Left colon (tissue), 2 donors: ENCODE measurements around the gene FANCI. TPM values are rescaled to one million over a fixed set of nuclear protein-coding genes. Genes with fewer than 3 reads are reported as not detected.

ENCODE experiments used
- ATAC-seq: fragments of 200-7000 bp; cut with Tn5 transposase; one replicate; pipeline ENCODE4 v1.9.1; 2020; ENCODE audit warnings: mild to moderate bottlenecking, moderate library complexity
- DNase-seq, 2 donors: peaks; one replicate each; pipeline ENCODE4 v3.0.0-alpha.2; 2020
- intact Hi-C, 2 donors: fragments of 100-400 bp; cut with DNase I in 1 of 2; cut with micrococcal nuclease in 1 of 2; formaldehyde crosslinking; loops; one replicate each; pipeline versions ENCODE4 v1.11.2 to v1.14.0; 2022; cut with DNase I, micrococcal nuclease
- total RNA-seq, 2 donors: library from RNA; stranded (reverse); fragmentation: NEBNext Ultra II Directional; extraction: Animal tissue kit (Norgen Biotek cat#: 25700); gene quantifications; one replicate each; pipeline ENCODE4 v1.2.1, GENCODE V29; 2021
- donor health status: DM: no; HTN: no; CAD: no.
- donor health status: DM: yes; HTN: yes; CAD: no.

Gene FANCI
- total RNA-seq, 2 donors from 2014 or later, result 7.4 to 17.3 TPM

- DNase-seq (no peak), ATAC-seq (no peak)
- intact Hi-C loops, result no loop called here
Observed at GRCh38 chr15:89325039-89325803, 81.4 kb downstream of the FANCI start.

DNA sequence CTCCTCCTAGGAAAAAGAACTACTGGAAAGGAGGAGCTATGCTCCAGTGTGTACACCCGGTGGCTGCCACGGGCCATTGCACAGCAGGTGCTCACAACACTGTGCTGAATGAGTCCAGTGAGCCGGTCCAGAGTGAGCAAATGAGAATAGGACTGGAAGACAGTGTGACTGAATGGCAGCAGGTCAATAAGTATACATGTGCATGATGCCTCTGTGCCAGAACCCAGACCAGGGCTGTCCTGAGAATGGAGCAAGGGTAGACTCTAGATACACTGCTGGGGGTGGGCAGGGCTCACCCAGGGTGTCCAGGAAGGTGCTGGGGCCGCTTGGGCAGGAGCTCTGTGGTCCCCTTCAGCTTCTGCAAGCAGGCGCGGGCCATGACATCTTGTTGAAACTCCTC, 82.5 kb downstream of the FANCI start:
- intact Hi-C loops, result no loop called here
- ATAC-seq, result no peak

DNA sequence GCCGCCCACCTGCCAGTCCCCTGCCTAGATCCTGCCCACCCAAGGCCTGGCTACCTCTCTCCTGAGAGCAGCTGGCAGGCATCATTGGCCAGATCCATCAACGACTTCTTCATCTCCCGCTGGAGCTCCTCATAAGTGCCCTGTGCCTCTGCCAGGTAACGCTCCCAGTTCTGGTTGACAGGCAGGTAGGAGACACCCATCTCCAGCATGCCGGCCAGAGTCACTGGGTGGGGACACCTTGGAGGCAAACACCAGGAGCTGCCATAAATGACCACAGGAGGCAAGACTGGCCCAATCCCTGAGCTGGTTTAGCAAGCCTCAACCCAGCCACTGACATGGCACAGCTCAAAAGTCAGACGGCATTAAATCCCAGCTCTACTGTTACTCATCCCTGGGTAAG, 83.3 kb downstream of the FANCI start:
- ATAC-seq, result peak; percentile 34
- DNase-seq, result peak; percentile 41 to 46
- intact Hi-C loops, result no loop called here

More for the DNA sequence above, 82.5 kb downstream of the FANCI start:
- DNase-seq, result no peak

DNA sequence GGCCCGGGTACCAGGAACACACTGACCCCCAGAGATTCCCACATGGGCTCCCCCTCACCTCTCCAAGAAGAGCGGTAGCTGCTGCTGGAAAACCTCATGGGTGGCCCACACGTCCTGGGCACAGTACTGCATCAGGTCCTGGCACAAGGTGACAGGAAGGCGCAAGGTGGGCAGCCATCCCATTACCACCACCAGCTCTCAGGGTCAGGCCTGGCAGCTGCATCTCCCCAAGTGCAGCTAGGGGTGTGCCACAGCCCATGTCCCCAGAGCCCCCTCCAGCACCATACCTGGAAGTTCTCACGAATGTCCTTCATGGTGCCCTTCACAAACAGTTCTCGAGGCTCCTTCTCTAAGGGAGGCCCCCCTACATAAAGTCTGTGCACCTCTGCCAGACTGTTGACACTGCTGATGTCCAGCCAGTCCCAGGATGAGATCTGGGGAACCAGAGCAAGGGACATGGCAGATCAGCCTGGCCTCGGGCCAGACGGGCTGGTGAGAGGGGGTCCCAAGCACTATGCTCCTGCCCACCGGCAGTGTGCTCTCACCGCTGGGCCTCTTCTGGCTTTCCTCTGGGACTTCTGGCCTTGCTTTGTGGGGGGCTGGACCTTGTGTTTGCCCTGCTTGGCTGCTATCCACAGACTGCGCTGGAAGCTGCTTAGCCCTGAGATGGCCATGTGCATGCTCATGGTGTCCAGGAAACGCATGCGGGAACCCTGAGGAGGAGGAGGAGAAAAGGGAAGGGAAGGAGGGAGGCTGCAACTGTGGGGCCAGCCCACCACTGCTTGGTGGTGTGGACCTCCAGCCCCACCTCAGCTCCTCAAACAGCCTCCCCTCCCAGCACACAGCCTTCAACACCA, 84.8 kb downstream of the FANCI start:
- intact Hi-C loops, result no loop called here
- ATAC-seq, result no peak
- DNase-seq, result no peak

DNA sequence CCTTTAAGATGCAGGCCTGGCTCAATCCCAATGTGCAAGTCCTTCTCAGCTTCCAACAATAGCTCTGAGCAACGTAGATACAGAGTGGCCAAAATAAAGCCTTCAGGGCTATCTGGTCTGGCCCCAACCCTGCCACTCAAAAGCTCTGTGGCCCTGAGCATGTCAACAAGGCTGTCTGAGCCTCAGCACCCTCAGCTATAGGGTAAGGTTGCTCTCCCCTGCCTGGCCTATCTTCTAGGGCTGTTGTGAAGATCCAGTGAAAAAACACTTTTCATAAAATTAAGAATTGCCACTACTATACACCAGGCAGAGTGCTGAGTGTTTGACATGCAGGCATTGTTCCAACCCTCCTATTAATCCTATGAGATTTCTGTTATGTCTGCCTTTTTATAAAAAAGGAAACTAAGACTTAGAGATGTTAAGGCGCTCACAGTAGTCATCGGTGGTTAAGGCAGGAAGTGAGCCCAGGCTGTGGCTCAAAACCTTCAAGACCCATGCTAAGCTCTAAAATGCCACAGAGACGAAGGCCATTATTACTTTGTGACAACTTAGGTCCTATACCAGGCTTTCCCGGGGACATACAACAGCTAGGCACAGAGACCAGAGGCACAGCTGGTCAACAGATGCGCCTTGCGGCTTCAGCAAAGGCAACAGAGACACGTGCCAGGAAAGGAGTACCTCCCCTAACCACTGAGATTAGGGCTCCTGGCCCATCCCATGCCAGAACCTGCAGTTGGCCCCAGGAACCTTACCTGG, 85.7 kb downstream of the FANCI start:
- DNase-seq (no peak), ATAC-seq (no peak)
- intact Hi-C loops, result no loop called here

- intact Hi-C loops, result no loop called here
- DNase-seq, result peak; percentile 69 to 74
- peak; percentile 51 for ATAC-seq
Observed at GRCh38 chr15:89330119-89330518, 86.3 kb downstream of the FANCI start.

DNA sequence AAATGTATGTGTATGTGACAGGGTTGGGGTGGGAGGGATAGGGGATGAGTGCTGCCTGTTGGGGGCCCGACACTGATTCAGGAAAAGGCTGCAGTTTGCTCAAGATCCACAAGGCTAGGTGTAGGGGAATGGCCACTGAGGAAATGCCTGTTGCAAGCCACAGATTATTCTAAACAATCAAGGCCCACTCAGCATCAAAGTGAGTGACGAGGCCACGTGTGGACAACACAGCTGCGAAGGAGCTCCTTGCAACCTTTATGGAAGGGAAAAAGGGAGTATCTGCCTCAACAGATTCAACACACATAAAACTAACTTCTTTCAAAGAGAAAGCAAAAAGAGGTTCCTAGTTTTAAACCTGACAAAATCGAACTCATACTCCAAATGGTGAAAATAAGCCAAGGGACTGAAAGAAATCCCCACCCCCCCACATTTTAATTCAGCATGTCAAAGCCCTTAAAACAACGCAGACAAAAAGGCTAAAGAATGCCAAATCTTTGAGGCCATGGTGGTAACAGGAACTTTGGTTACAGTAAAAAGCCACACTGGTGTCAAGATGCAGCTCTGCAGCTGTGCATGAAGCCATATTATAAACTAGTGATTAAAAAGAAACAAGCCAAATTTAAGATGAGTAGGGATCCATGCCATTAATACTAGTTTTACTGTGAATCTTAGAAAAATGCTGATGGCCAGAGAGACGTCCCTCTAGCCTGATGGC, 87.3 kb downstream of the FANCI start:
- intact Hi-C loops, result no loop called here
- ATAC-seq (no peak), DNase-seq (no peak)

- DNase-seq (no peak), ATAC-seq (no peak)
- intact Hi-C loops, result no loop called here
Observed at GRCh38 chr15:89332446-89332845, 88.7 kb downstream of the FANCI start.

GRCh38 chr15:89333011-89333860, 89.5 kb downstream of the FANCI start:
- intact Hi-C loops, result no loop called here
- DNase-seq (peak in 1 of 2 donors; percentile 18), ATAC-seq (no peak)

DNA sequence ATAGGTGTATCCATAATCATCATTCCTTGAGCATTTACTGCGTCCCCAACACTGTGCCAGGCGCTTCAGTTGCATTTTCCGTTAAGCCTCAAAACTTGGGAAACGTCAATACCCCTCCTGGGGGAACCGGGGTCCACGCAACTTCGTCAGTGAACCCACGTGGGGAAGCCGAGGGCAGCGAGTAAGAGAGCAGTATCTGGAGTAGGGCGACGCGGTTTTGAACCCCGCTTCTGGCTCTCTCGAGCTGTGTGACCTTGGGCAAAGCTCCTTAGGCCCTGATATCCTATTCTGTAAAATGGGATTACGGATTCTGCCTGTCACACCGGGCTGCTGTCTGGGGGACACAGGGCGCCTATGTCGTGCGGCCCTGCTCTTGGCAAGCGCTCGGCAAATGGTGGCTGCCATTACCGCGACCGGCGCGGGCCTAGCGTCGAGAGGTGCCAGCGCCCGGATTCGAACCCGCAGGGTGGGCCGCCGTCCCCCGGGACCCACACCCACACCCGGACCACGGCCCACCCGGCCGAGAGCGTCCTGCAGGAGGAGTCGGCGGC, 90.3 kb downstream of the FANCI start:
- peak in 1 of 2 donors; percentile 47 for DNase-seq
- ATAC-seq, result no peak
- intact Hi-C loops, result no loop called here

DNA sequence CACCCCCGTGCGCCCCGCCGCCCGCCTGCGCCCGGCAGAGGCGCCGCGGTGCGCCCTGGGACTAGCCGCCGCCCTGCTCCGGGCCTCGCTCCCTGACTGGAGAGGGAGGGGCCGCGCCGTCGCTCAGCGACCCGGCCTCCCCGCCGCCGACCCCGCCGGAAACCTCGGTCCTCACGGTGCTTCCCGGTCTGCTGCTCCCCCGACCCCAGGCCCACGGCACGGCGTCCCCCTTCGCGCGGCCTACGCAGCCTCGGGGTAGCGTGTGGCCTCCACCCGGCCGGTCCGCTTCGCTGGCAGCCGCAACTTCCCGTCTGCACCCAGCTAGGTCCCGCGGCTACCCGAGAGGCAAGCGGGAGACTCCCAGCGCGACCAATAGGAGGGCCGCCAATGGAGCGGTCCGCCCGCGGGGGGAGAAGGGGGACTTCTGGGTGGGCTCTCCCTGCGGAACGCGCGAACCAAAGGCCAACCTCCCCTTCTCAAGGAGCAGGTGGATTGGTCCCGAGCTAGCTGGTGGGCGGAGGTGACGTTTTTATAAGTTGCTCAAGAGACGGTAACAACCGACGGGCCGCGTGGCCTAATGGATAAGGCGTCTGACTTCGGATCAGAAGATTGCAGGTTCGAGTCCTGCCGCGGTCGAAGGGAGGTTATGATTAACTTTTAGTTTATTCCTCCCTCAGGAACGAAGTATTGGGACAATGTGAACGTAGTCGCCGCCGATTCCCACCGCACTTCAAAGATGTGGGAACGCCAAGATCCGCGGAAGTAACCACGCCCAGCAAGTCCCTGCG, 90.9 kb downstream of the FANCI start, which contains the start of gene POLG:
TSS of gene POLG (minus strand) at position 315 of the 788 bp plus-strand sequence. CDS start 1,070 bp downstream, outside the sequence.
- intact Hi-C loops, result no loop called here
- ATAC-seq, result peak; percentile 84
- DNase-seq, result peak; percentile 97 to 99

GRCh38 chr15:89335298-89336041, 91.7 kb downstream of the FANCI start:
- peak; percentile 35 to 56 for DNase-seq
- ATAC-seq, result no peak
- intact Hi-C loops, result no loop called here

DNA sequence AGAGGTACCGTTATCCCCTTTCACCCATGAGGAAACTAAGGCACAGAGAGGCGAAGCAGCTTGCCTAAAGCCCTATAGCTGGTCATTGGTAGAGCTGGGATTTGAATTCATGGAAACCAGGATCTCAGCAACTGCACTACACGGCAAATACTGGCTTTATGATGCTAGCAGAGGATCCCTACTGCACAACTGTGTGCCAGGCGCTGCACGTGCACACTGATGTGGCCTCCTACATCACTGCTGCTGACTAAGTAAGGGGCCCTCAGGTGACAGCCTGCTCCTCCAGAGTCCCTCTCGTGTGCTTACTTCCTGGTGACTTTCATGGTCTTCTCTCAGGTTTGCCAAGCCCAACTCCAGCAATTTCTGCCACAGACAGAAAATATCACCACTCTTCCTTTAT, 94.3 kb downstream of the FANCI start:
- DNase-seq, result no peak
- no peak for ATAC-seq
- intact Hi-C loops, result no loop called here

DNA sequence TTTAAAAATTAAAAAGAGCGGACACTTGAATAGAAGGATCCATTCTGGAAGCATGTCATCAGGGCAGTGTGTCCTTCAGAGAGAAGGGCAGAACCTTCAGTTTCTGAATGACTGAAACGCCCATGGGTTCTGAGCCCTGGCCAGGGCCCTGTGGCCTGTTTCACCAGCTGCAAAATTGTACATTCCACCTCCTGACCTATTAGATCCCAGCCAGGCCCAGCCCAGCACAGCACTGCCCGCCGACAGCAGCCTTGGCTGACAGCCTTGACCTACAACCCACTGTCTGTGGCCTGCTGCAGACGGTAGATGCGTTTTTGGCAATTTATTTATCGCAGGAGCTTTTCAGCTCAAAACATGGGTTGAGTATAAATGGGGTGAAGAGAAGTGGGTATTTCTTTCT, 96.8 kb downstream of the FANCI start:
- ATAC-seq (no peak), DNase-seq (no peak)
- intact Hi-C loops, result no loop called here

DNA sequence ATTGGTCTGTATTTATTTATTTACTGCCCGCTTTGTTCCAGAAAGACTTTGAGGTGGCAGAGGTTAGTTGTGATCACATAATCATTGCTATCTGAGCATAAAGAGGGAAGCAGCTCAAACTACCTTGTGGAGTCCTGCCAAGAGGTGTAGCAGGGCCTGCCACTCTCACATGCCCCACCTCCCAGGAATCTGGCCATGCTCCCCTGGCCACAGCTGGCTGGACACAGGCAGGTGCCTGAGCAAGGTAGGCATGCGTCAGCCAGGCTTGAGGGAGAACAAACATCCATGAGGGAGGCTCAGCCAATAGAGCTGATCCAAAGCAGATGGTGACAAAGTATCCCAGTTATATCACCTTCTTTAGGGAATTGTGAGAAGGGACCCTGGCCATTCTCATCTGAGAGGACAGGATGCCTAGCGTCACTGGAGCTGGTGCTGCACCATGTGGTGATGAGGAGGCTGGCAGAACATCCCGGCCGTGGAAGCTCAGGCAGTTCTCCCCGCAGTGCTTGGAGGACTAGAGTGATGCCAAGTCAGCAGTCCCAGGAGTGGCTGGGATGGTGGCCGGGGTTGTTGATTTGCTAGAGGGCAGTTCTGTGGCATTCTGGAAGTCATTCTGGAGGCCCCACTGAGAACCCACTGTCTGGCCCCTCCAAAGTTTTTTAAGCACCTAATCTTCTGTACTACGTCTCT, 97.7 kb downstream of the FANCI start:
- ATAC-seq, result peak; percentile 55
- DNase-seq, result no peak
- intact Hi-C loops, result no loop called here

DNA sequence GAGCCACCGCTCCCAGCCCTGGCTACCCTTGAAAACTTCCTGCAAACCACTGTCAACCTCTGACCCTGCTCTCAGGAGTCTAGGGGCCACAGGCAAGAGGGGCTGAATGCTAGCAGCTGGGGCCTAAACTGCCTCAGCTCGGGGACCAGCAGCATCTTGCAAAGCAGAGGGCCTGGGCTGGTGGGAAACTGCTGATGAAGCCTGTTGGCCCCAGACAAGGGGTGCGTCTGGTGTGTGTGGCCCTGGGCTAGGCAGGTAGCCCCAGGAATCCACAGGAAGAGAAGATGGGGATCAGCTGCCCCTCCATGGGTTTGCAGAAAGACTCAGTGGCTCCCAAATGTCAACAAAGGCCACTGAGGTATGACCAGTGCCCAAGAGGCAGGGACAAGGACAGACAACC, 99.1 kb downstream of the FANCI start:
- ATAC-seq, result no peak
- no peak for DNase-seq
- intact Hi-C loops, result no loop called here
